HepG2 (cell line): ENCODE results near the gene HEATR1. TPM values are rescaled to one million over a fixed set of nuclear protein-coding genes. Genes with fewer than 3 reads are reported as not detected.
A peak's percentile ranks its signal among the peaks of the same experiment; 100 is the strongest.

Experiments used
- BCLAF1 ChIP-seq: fragments of 450-650 bp; IDR thresholded peaks from 2 replicates; pipeline ENCODE4 v1.6.1; 2017; ENCODE audit warnings: mild to moderate bottlenecking
- DNMT1 ChIP-seq: sonication (generic); formaldehyde crosslinking; IDR thresholded peaks from 2 replicates; pipeline ENCODE4 v1.5.1; 2020; ENCODE audit warnings: mild to moderate bottlenecking, missing genetic modification reagents
- DRAP1 ChIP-seq: IDR thresholded peaks from 2 replicates; pipeline ENCODE4 v1.6.1; 2016; ENCODE audit warnings: missing genetic modification reagents, missing compliant biosample characterization
- ELF4 ChIP-seq: sonication (generic); formaldehyde crosslinking; IDR thresholded peaks from 2 replicates; pipeline ENCODE4 v1.5.0; 2020; ENCODE audit warnings: missing genetic modification reagents, mild to moderate bottlenecking, moderate library complexity, borderline replicate concordance
- FOSL2 ChIP-seq: sonication (generic); formaldehyde crosslinking; IDR thresholded peaks from 2 replicates; pipeline ENCODE4 v1.4.0; 2020; ENCODE audit warnings: missing genetic modification reagents
- ISL2 ChIP-seq: sonication (generic); formaldehyde crosslinking; IDR thresholded peaks from 2 replicates; pipeline ENCODE4 v1.5.0; 2020; ENCODE audit warnings: missing genetic modification reagents
- NPAS2 ChIP-seq: sonication (generic); formaldehyde crosslinking; IDR thresholded peaks from 2 replicates; pipeline ENCODE4 v1.8.0; 2022; ENCODE audit warnings: mild to moderate bottlenecking, missing genetic modification reagents, borderline replicate concordance
- PLRG1 ChIP-seq: fragments of 450-650 bp; conservative IDR thresholded peaks from 2 replicates; pipeline ENCODE4 v1.6.1; 2016
- PREB ChIP-seq: sonication (generic); formaldehyde crosslinking; IDR thresholded peaks from 2 replicates; pipeline ENCODE4 v1.4.0; 2020; ENCODE audit warnings: missing genetic modification reagents
- REST ChIP-seq, 2 experiments: IDR thresholded peaks; 2 replicates each; pipeline ENCODE4 v1.6.1; 2011 to 2012; ENCODE audit warnings: low read length in 2 of 2, borderline replicate concordance in 1 of 2, low read depth in 1 of 2, mild to moderate bottlenecking in 1 of 2, moderate library complexity in 1 of 2
- RNF2 ChIP-seq: fragments of 450-650 bp; conservative IDR thresholded peaks from 2 replicates; pipeline ENCODE4 v1.6.1; 2016; ENCODE audit warnings: low read depth
- SIN3B ChIP-seq: fragments of 150-350 bp; IDR thresholded peaks from 2 replicates; pipeline ENCODE4 v1.6.1; 2014; ENCODE audit warnings: low read length
- SSRP1 ChIP-seq: IDR thresholded peaks from 2 replicates; pipeline ENCODE4 v1.6.1; 2016; ENCODE audit warnings: control low read depth
- TFDP1 ChIP-seq: IDR thresholded peaks from 2 replicates; pipeline ENCODE4 v1.6.1; 2016; ENCODE audit warnings: missing compliant biosample characterization, missing genetic modification reagents, borderline replicate concordance
- ZBTB37 ChIP-seq: sonication (generic); formaldehyde crosslinking; IDR thresholded peaks from 2 replicates; pipeline ENCODE4 v1.4.0; 2020; ENCODE audit warnings: mild to moderate bottlenecking, missing genetic modification reagents
- ZNF841 ChIP-seq: sonication (generic); formaldehyde crosslinking; IDR thresholded peaks from 2 replicates; pipeline ENCODE4 v1.8.1; 2023; ENCODE audit warnings: missing genetic modification reagents, borderline replicate concordance
- polyA plus RNA-seq, 8 experiments: library from polyadenylated mRNA; depleted of rRNA in 3 of 8; stranded (reverse) in 7 of 8; unstranded in 1 of 8; fragments of >200 nt; fragmentation: Illumina TruSeq in 4 of 8; extraction: Trizol in 4 of 8; gene quantifications; 2 replicates each; pipeline versions ENCODE4 v1.2.1 to v1.2.3, GENCODE V29; 2011 to 2016; ENCODE audit warnings: low read depth in 4 of 8, missing spikeins in 1 of 8, mixed read lengths in 1 of 8; ENCODE audit not compliant: insufficient read depth in 1 of 8
- total RNA-seq, 5 experiments: library from RNA; depleted of rRNA; stranded (reverse); fragments of >200 nt; fragmentation: Illumina TruSeq; extraction: Trizol; gene quantifications; 2 replicates each; pipeline ENCODE4 v1.2.3, GENCODE V29; 2016; ENCODE audit warnings: low read depth in 1 of 5

Gene HEATR1
- total and polyA plus RNA-seq, 2 of the 13 experiments (the other 11 are each of a cell fraction or from before 2014, with no cell fraction given): 10.2 to 45.8 TPM

- TF ChIP-seq REST (IDR thresholded peaks at IDR 0.05; ENCODE audit: borderline replicate concordance in 1 of 2, low read depth in 1 of 2, low read length in 2 of 2) (0 out of 4 replicates have a peak, but pooled peaks of 1 of the 2 experiments have one; percentile 25), FOSL2 (CRISPR knock-in tag) (no peak), ZBTB37 (no peak), PREB (CRISPR knock-in tag) (no peak), PLRG1 (no peak), DRAP1 (CRISPR knock-in tag) (peak; percentile 47; the same call in 1 of the 2 replicates), DNMT1 (CRISPR knock-in tag) (no peak), TFDP1 (no peak), ZNF841 (no peak), BCLAF1 (no peak), SIN3B (no peak), ELF4 (CRISPR knock-in tag) (no peak), NPAS2 (no peak), ISL2 (CRISPR knock-in tag) (peak; percentile 31; the same call in 1 of the 2 replicates), SSRP1 (no peak), RNF2 (no peak)
These were observed 87.2 kb downstream of the HEATR1 start (continued) for GRCh38 chr1:236516929-236517704.
